DMS153 (cell line): ENCODE measurements around the gene ANP32E.

Experiments
- DNase-seq: peaks from one replicate; lab custom pipeline; 2025; lab: John Stamatoyannopoulos, UW

Gene ANP32E

GRCh38 chr1:150235852-150236613, at the start of gene ANP32E:
Gene ANP32E (minus strand): TSS chr1:150236112. CDS start chr1:150235786, 326 bp downstream.
- DNase-seq: peak; percentile 100

GRCh38 chr1:150283260-150283659, 47.3 kb upstream of the ANP32E start:
- no peak for DNase-seq

- no peak for DNase-seq
Observed at GRCh38 chr1:150282558-150282958, 46.6 kb upstream of the ANP32E start.

- DNase-seq: peak; percentile 100
Observed at GRCh38 chr1:150281758-150282557, 46.0 kb upstream of the ANP32E start, which contains the start of gene CIART. Gene CIART (plus strand): TSS chr1:150282554. CDS start chr1:150283268, 714 bp downstream.

- DNase-seq: peak; percentile 67
Observed at GRCh38 chr1:150281221-150281757, 45.4 kb upstream of the ANP32E start.

GRCh38 chr1:150280138-150280707, 44.3 kb upstream of the ANP32E start:
- no peak for DNase-seq

GRCh38 chr1:150273311-150273710, 37.4 kb upstream of the ANP32E start:
- DNase-seq: no peak

- DNase-seq: no peak
Observed at GRCh38 chr1:150271291-150271959, 35.5 kb upstream of the ANP32E start.

- DNase-seq: no peak
Observed at GRCh38 chr1:150269451-150269850, 33.5 kb upstream of the ANP32E start.

GRCh38 chr1:150268705-150269403, 32.9 kb upstream of the ANP32E start, which contains the start of gene APH1A:
Gene APH1A (minus strand): TSS chr1:150269016. CDS start chr1:150268810, 206 bp downstream.
- peak; percentile 97 for DNase-seq

GRCh38 chr1:150268340-150268704, 32.4 kb upstream of the ANP32E start:
- DNase-seq: no peak

GRCh38 chr1:150267896-150268295, 32.0 kb upstream of the ANP32E start:
- no peak for DNase-seq

GRCh38 chr1:150263549-150263948, 27.6 kb upstream of the ANP32E start:
- DNase-seq: no peak

GRCh38 chr1:150262388-150263320, 26.7 kb upstream of the ANP32E start:
- no peak for DNase-seq

GRCh38 chr1:150261367-150261766, 25.5 kb upstream of the ANP32E start:
- no peak for DNase-seq

- DNase-seq: peak; percentile 67
Observed at GRCh38 chr1:150259758-150260669, 24.1 kb upstream of the ANP32E start.

GRCh38 chr1:150259217-150259616, 23.3 kb upstream of the ANP32E start:
- no peak for DNase-seq

- no peak for DNase-seq
Observed at GRCh38 chr1:150257624-150258585, 22.0 kb upstream of the ANP32E start, which contains the start of gene CA14. Gene CA14 (plus strand): TSS chr1:150257774. CDS start chr1:150258129, 355 bp downstream.
